GM21825 (cell line): Measurements from ENCODE around the gene SCN1A.
"Not testable (repeated sequence)": the region's sequence is repeated elsewhere in the genome, so short reads cannot be mapped to it uniquely, and the experiment has no call there.

Experiments
- ATAC-seq: cut with Tn5 transposase; IDR thresholded peaks from one replicate; pipeline ENCODE4 v1.9.1; 2021; ENCODE audit warnings: mild to moderate bottlenecking, moderate library complexity; ENCODE audit not compliant: unreplicated experiment

The SCN1A gene

GRCh38 chr2:166127217-166128155 is at the start of gene SCN1A:
TSS of gene SCN1A (minus strand) at chr2:166128020. CDS start at chr2:166073621, 54,399 bp downstream.
- no peak for ATAC-seq

GRCh38 chr2:166173263-166173662 is 45.4 kb upstream of the SCN1A start:
- ATAC-seq: no peak

- no peak for ATAC-seq
These were observed 43.4 kb upstream of the SCN1A start for GRCh38 chr2:166171216-166171615.

GRCh38 chr2:166170356-166170755 is 42.5 kb upstream of the SCN1A start:
- peak; percentile 60 for ATAC-seq

GRCh38 chr2:166167449-166167848 is 39.6 kb upstream of the SCN1A start:
- no peak for ATAC-seq

- ATAC-seq: no peak
These were observed 36.0 kb upstream of the SCN1A start for GRCh38 chr2:166163775-166164174.

GRCh38 chr2:166158546-166158945 is 30.7 kb upstream of the SCN1A start:
- no peak for ATAC-seq

- no peak for ATAC-seq
These were observed 29.8 kb upstream of the SCN1A start for GRCh38 chr2:166157578-166157977.

- ATAC-seq: no peak
These were observed 29.2 kb upstream of the SCN1A start for GRCh38 chr2:166156985-166157490.

- ATAC-seq: no peak
These were observed 27.8 kb upstream of the SCN1A start for GRCh38 chr2:166155589-166155988.

GRCh38 chr2:166154685-166155338 is 27.0 kb upstream of the SCN1A start:
- ATAC-seq: no peak

- ATAC-seq: no peak
These were observed 24.2 kb upstream of the SCN1A start for GRCh38 chr2:166152064-166152463.

- ATAC-seq: no peak
These were observed 20.9 kb upstream of the SCN1A start for GRCh38 chr2:166148500-166149400.

GRCh38 chr2:166147883-166148282 is 20.1 kb upstream of the SCN1A start:
- no peak for ATAC-seq

GRCh38 chr2:166144071-166144470 is 16.3 kb upstream of the SCN1A start:
- ATAC-seq: no peak

- no peak for ATAC-seq
These were observed 13.1 kb upstream of the SCN1A start for GRCh38 chr2:166140932-166141331.

GRCh38 chr2:166140475-166140874 is 12.7 kb upstream of the SCN1A start:
- no peak for ATAC-seq

GRCh38 chr2:166139479-166139878 is 11.7 kb upstream of the SCN1A start:
- not testable (repeated sequence) for ATAC-seq

- no peak for ATAC-seq
These were observed 10.8 kb upstream of the SCN1A start for GRCh38 chr2:166138667-166139066.

GRCh38 chr2:166138144-166138543 is 10.3 kb upstream of the SCN1A start:
- no peak for ATAC-seq

GRCh38 chr2:166137331-166137730 is 9.5 kb upstream of the SCN1A start:
- ATAC-seq: no peak
